Mucosa of rectum (tissue), 2 donors: ENCODE data around the gene TMEM158.

Experiments
- H3K27ac ChIP-seq, 2 donors: one replicate each; pipeline ENCODE4 v1.7.0; 2013; ENCODE audit warnings: inconsistent platforms in 2 of 2, low read depth in 2 of 2, low read length in 2 of 2
- H3K27me3 ChIP-seq, 2 donors: one replicate each; pipeline ENCODE4 v1.7.0; 2013; ENCODE audit warnings: low read length in 2 of 2; ENCODE audit not compliant: control insufficient read depth in 2 of 2, insufficient read depth in 2 of 2
- H3K36me3 ChIP-seq, 2 donors: one replicate each; pipeline ENCODE4 v1.7.0; 2013; ENCODE audit warnings: low read length in 2 of 2; ENCODE audit not compliant: control insufficient read depth in 2 of 2, insufficient read depth in 2 of 2
- H3K4me1 ChIP-seq, 2 donors: one replicate each; pipeline ENCODE4 v1.7.0; 2013; ENCODE audit warnings: low read length in 2 of 2, mild to moderate bottlenecking in 1 of 2; ENCODE audit not compliant: control insufficient read depth in 2 of 2, insufficient read depth in 2 of 2
- H3K4me3 ChIP-seq, 2 donors: one replicate each; pipeline ENCODE4 v1.7.0; 2013; ENCODE audit warnings: low read length in 2 of 2
- H3K9ac ChIP-seq, 2 donors: one replicate each; pipeline ENCODE4 v1.7.0; 2013; ENCODE audit warnings: low read length in 2 of 2, low read depth in 1 of 2, mild to moderate bottlenecking in 1 of 2
- H3K9me3 ChIP-seq, 2 donors: one replicate each; pipeline ENCODE4 v1.7.0; 2013; ENCODE audit warnings: low read length in 2 of 2; ENCODE audit not compliant: control insufficient read depth in 2 of 2
- donor health status: healthy.
- donor health status: Normal muscosa, but diverticular disease.

TMEM158 gene

GRCh38 chr3:45185461-45185860 lies 40.6 kb downstream of the TMEM158 start:
- Histone ChIP-seq H3K4me3 (no peak overlapping the region), H3K27ac (no peak overlapping the region), H3K4me1 (peaks cover 15 to 26% of the 10 kb centered on the region in 2 donors), H3K36me3 (no peaks in the 10 kb centered on the region), H3K27me3 (no peaks in the 10 kb centered on the region), H3K9ac (no peak overlapping the region), H3K9me3 (no peaks in the 10 kb centered on the region)

GRCh38 chr3:45185052-45185451 lies 41.0 kb downstream of the TMEM158 start:
- Histone ChIP-seq H3K4me1 (peaks cover 15 to 26% of the 10 kb centered on the region in 2 donors), H3K27me3 (no peaks in the 10 kb centered on the region), H3K36me3 (no peaks in the 10 kb centered on the region), H3K9ac (no peak overlapping the region), H3K9me3 (no peaks in the 10 kb centered on the region), H3K4me3 (no peak overlapping the region), H3K27ac (no peak overlapping the region)

GRCh38 chr3:45183872-45184262 lies 42.2 kb downstream of the TMEM158 start:
- H3K27ac ChIP-seq = peak overlapping the region; percentile 82 to 89
- no peaks in the 10 kb centered on the region for H3K9me3 ChIP-seq
- H3K4me1 ChIP-seq = peaks cover 15 to 30% of the 10 kb centered on the region in 2 donors
- peak overlapping the region in 1 of 2 donors; percentile 12 for H3K9ac ChIP-seq
- no peak overlapping the region for H3K4me3 ChIP-seq
- H3K27me3 ChIP-seq = no peaks in the 10 kb centered on the region
- H3K36me3 ChIP-seq = no peaks in the 10 kb centered on the region

DNA sequence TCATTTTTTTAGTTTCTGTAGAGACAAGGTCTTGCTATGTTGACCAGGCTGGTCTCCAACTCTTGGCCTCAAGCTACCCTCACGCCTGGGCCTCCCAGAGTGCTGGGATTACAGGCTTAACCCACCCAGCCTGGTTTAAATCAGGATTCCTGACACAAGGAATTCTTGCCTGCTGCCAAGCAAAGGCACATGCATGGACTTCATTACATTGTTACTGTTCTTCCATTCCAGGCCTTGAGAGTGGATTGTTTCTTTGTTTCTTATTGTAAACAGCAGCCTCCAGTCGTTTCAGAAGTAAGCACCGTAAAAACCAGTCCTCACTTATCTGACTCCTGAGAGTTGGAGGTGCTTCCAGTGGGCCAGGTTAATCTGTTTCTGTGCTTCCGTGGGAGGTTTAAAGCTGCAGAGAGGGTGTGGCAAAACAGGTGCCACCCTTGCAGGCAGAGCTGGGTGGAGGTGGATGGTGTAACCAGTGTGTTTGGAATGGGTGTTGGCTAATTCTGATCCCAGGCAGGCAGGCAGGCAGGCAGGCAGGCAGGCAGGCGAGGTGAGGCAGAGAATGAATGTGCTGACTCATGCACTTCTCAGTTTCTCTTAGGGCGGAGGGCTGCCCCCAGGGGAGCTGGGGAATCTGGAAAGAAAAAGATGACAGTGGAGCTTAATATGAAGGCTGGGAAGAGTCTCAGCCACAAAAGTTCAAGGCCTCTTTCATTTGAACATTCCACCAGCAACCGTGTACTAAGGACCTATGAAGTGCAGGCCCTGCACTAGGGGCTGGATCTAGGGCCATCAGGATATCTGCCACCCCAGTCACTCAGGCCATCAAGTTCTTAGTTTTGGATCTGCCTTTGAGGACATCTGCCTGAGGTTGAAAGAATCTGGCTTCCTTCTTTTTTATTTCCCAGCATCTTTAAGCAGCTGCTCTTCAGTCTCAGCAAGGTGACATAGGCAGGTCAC lies 42.9 kb downstream of the TMEM158 start:
- Histone ChIP-seq H3K9ac (peak overlapping the region in 1 of 2 donors; percentile 64), H3K9me3 (no peaks in the 10 kb centered on the region), H3K4me3 (no peak overlapping the region), H3K36me3 (no peaks in the 10 kb centered on the region), H3K27ac (peak overlapping the region; percentile 82 to 89), H3K4me1 (peaks cover 19 to 35% of the 10 kb centered on the region in 2 donors), H3K27me3 (no peaks in the 10 kb centered on the region)

DNA sequence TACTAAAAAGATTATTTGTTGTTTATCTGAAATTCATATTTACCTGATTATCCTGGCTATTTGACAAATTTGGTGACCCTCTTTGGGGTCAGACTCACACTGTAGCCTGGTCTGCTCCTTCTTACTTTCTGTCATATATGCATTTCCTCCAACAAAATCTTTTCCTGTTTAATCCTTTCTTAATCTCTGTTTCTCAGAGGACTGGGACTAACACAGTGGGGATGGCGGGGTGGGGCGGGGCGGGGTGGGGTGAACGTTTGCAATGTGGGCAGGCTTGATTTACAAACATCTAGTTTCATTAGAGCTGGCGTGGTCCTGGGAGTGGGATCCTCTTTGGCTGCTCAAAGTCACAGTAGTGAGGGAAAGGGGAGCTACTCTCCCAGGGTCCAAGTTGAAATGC lies 44.6 kb downstream of the TMEM158 start:
- no peaks in the 10 kb centered on the region for H3K27me3 ChIP-seq
- H3K36me3 ChIP-seq = no peaks in the 10 kb centered on the region
- H3K27ac ChIP-seq = no peak overlapping the region
- H3K4me1 ChIP-seq = peaks cover 20 to 38% of the 10 kb centered on the region in 2 donors
- no peaks in the 10 kb centered on the region for H3K9me3 ChIP-seq
- H3K9ac ChIP-seq = no peak overlapping the region
- no peak overlapping the region for H3K4me3 ChIP-seq

DNA sequence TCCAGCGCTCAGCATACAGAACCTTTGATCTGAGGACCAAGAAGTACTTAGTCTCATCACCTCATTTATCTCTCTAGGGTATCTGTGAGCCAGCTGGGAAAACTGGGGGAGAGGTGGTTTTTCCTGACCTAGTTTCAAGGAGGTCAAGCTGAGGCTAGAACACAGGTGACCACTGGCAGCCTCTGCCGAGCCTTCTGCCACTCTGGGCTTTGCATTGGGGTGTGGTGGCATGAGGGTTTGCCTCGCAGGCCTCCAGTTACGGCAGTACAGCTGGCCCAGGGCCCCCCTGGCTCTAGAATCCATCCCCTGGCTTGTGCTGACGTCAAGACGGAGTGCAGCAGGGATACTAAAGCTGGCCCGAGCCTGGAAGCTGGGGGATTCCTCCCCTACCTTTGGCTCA lies 45.2 kb downstream of the TMEM158 start:
- Histone ChIP-seq H3K36me3 (no peaks in the 10 kb centered on the region), H3K4me3 (no peak overlapping the region), H3K4me1 (peaks cover 20 to 38% of the 10 kb centered on the region in 2 donors), H3K9ac (no peak overlapping the region), H3K9me3 (no peaks in the 10 kb centered on the region), H3K27ac (no peak overlapping the region), H3K27me3 (no peaks in the 10 kb centered on the region)

GRCh38 chr3:45180051-45180450 lies 46.0 kb downstream of the TMEM158 start:
- Histone ChIP-seq H3K27me3 (no peaks in the 10 kb centered on the region), H3K4me1 (peaks cover 20 to 38% of the 10 kb centered on the region in 2 donors), H3K36me3 (no peaks in the 10 kb centered on the region), H3K27ac (no peak overlapping the region), H3K9ac (no peak overlapping the region), H3K9me3 (no peaks in the 10 kb centered on the region), H3K4me3 (no peak overlapping the region)

DNA sequence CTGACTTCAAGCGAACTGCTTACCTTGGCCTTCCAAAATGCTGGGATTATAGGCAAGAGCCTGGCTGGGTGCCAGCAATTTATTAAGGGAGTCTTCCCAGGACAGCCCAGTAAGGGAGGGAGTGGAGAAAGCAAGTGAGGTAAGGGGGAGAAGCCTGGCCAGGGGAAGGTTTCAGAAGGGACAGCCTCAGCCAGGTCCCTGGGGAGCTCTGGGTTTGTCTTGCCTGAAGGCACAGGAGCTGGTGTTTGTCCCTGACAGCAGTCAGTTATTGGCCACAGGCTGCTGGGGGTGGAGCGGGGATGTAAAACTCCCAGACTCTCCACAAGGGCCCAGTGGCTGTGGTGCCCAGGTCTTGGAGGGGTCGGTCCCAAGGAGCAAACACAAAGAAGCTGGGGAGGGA lies 46.9 kb downstream of the TMEM158 start:
- Histone ChIP-seq H3K9me3 (no peaks in the 10 kb centered on the region), H3K27ac (no peak overlapping the region)

GRCh38 chr3:45178183-45179023 lies 47.7 kb downstream of the TMEM158 start:
- Histone ChIP-seq H3K36me3 (no peaks in the 10 kb centered on the region), H3K9ac (peak overlapping the region in 1 of 2 donors; percentile 15), H3K4me1 (peaks cover 16 to 32% of the 10 kb centered on the region in 2 donors), H3K27me3 (no peaks in the 10 kb centered on the region), H3K27ac (no peak overlapping the region), H3K9me3 (no peaks in the 10 kb centered on the region), H3K4me3 (no peak overlapping the region)

More for the DNA sequence above, 46.9 kb downstream of the TMEM158 start:
- H3K4me3 ChIP-seq = no peak overlapping the region
- no peaks in the 10 kb centered on the region for H3K27me3 ChIP-seq
- H3K36me3 ChIP-seq = no peaks in the 10 kb centered on the region
- peaks cover 20 to 38% of the 10 kb centered on the region in 2 donors for H3K4me1 ChIP-seq
- no peak overlapping the region for H3K9ac ChIP-seq

GRCh38 chr3:45176912-45177311 lies 49.2 kb downstream of the TMEM158 start:
- H3K9me3 ChIP-seq = no peaks in the 10 kb centered on the region
- H3K9ac ChIP-seq = no peak overlapping the region
- H3K27me3 ChIP-seq = no peaks in the 10 kb centered on the region
- peaks cover 8 to 20% of the 10 kb centered on the region in 2 donors for H3K4me1 ChIP-seq
- H3K27ac ChIP-seq = no peak overlapping the region
- H3K36me3 ChIP-seq = no peaks in the 10 kb centered on the region
- H3K4me3 ChIP-seq = no peak overlapping the region
